OCI-LY3 (cell line): ENCODE measurements around the gene ZNHIT6.

Source experiments
- H2AFZ ChIP-seq: fragments of 200-600, 300-600 bp; shearing (Covaris generic); 2 replicates; pipeline ENCODE4 v1.6.0; 2014; ENCODE audit warnings: antibody characterized with exemption, low read depth, low read length
- H3K27ac ChIP-seq: fragments of 200-600, 300-600 bp; sonication (generic); 2 replicates; pipeline ENCODE4 v1.5.1; 2014; ENCODE audit warnings: mild to moderate bottlenecking, low read length, moderate library complexity, mixed read lengths
- H3K27me3 ChIP-seq: fragments of 200-600, 300-600 bp; sonication (generic); 2 replicates; pipeline ENCODE4 v1.6.1; 2014; ENCODE audit warnings: low read depth, low read length, mixed read lengths
- H3K36me3 ChIP-seq: fragments of 200-600, 300-600 bp; sonication (generic); replicated peaks from 2 replicates; pipeline ENCODE3; 2014; ENCODE audit warnings: low read depth, low read length, mixed read lengths
- H3K4me1 ChIP-seq: fragments of 300-600, 200-600 bp; sonication (generic); 2 replicates; pipeline ENCODE4 v1.6.1; 2014; ENCODE audit warnings: low read length, mixed read lengths
- H3K4me2 ChIP-seq: fragments of 200-600, 300-600 bp; sonication (generic); 2 replicates; pipeline ENCODE4 v1.6.1; 2014; ENCODE audit warnings: low read length, mixed read lengths
- H3K4me3 ChIP-seq: fragments of 300-600, 200-600 bp; sonication (generic); 2 replicates; pipeline ENCODE4 v1.5.1; 2014; ENCODE audit warnings: antibody characterized with exemption, mild to moderate bottlenecking, low read length, moderate library complexity
- H3K79me2 ChIP-seq: fragments of 300-600, 200-600 bp; shearing (Covaris generic); 2 replicates; pipeline ENCODE4 v1.6.1; 2014; ENCODE audit warnings: mild to moderate bottlenecking, low read length, mixed read lengths
- H3K9ac ChIP-seq: fragments of 300-600, 200-600 bp; shearing (Covaris generic); 2 replicates; pipeline ENCODE4 v1.6.0; 2014; ENCODE audit warnings: mild to moderate bottlenecking, low read length, moderate library complexity
- H3K9me3 ChIP-seq: fragments of 200-600, 300-600 bp; shearing (Covaris generic); 2 replicates; pipeline ENCODE4 v1.6.1; 2014; ENCODE audit warnings: low read length, mixed read lengths; ENCODE audit not compliant: insufficient read depth
- H4K20me1 ChIP-seq: fragments of 200-600, 300-600 bp; sonication (generic); 2 replicates; pipeline ENCODE4 v1.6.1; 2016; ENCODE audit warnings: low read length, mixed read lengths; ENCODE audit not compliant: insufficient read depth
- CTCF ChIP-seq: fragments of 200-600, 300-600 bp; sonication (generic); IDR thresholded peaks from 2 replicates; pipeline ENCODE4 v1.5.1; 2014; ENCODE audit warnings: antibody characterized with exemption, low read length, low read depth
- EZH2phosphoT487 ChIP-seq: fragments of 200-600 bp; shearing (Covaris generic); IDR thresholded peaks from 2 replicates; pipeline ENCODE4 v1.6.1; 2018; ENCODE audit warnings: antibody characterized with exemption, mixed run types, low read depth

The ZNHIT6 gene

GRCh38 chr1:85681087-85681486 lies 27.1 kb downstream of the ZNHIT6 start:
- Histone ChIP-seq H3K27ac (no peak overlapping the region), H3K4me2 (no peak overlapping the region), H3K4me3 (no peak overlapping the region), H3K36me3 (peaks cover 5% of the 10 kb centered on the region), H3K79me2 (0 out of 2 replicates have a peak, but pooled peaks cover 7% of the 10 kb centered on the region), H3K9ac (no peak overlapping the region), H4K20me1 (no peaks in the 10 kb centered on the region), H3K4me1 (no peaks in the 10 kb centered on the region), H2AFZ (no peak overlapping the region), H3K9me3 (no peaks in the 10 kb centered on the region), H3K27me3 (no peaks in the 10 kb centered on the region)
- no peak for TF ChIP-seq CTCF
- no peak for TF ChIP-seq EZH2phosphoT487

DNA sequence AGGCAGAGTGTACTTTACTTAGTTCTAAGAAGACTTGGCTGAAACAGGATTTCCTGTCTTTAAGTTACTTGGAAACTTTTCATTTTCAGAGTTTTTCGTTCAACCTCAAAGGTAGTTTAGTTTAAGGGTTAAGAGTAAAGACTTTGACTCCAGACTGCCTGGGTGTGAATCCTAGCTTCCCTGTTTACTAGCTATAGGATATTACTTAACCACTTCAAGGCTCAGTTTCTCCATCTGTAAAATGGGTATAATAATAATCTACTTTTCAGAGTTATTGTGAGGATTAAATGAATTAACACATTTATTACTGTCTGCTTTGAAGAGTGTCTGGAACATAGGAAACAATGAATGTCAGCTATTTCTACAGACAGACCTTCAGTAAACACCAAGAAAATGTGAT lies 30.0 kb downstream of the ZNHIT6 start:
- Histone ChIP-seq H3K9ac (no peak overlapping the region), H3K4me3 (no peak overlapping the region), H3K79me2 (no peaks in the 10 kb centered on the region), H3K36me3 (peaks cover 5% of the 10 kb centered on the region), H3K9me3 (no peaks in the 10 kb centered on the region), H2AFZ (no peak overlapping the region), H3K27ac (no peak overlapping the region), H3K4me2 (no peak overlapping the region), H3K27me3 (no peaks in the 10 kb centered on the region), H4K20me1 (no peaks in the 10 kb centered on the region), H3K4me1 (no peaks in the 10 kb centered on the region)
- TF ChIP-seq CTCF, result no peak
- no peak for TF ChIP-seq EZH2phosphoT487

DNA sequence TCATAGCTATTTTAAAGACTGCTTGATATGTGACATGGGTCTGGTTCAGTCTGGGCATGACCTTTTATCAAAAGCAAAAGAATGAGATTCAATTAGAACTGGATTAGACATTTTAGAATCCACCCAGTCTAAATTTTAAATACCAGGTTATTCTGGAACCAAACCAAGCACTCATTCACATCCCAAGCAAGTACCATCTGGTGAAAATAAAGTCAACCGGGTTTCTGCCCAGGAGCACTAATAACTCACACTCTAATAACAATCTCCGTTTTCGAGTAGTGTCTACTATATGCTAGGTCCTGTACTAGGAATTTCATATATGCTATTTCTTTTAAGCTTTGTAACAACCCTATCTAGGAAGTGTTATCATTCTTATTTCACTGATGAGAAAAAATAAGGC lies 30.6 kb downstream of the ZNHIT6 start:
- H3K36me3 ChIP-seq, result peaks cover 5% of the 10 kb centered on the region
- H3K9me3 ChIP-seq, result no peaks in the 10 kb centered on the region
- no peak overlapping the region for H3K9ac ChIP-seq
- H3K4me2 ChIP-seq, result no peak overlapping the region
- TF ChIP-seq EZH2phosphoT487 (no peak), CTCF (no peak)
- H3K4me1 ChIP-seq, result no peaks in the 10 kb centered on the region
- H3K4me3 ChIP-seq, result no peak overlapping the region
- H3K27me3 ChIP-seq, result no peaks in the 10 kb centered on the region
- H4K20me1 ChIP-seq, result no peaks in the 10 kb centered on the region
- no peak overlapping the region for H3K27ac ChIP-seq
- H3K79me2 ChIP-seq, result no peaks in the 10 kb centered on the region
- H2AFZ ChIP-seq, result no peak overlapping the region

DNA sequence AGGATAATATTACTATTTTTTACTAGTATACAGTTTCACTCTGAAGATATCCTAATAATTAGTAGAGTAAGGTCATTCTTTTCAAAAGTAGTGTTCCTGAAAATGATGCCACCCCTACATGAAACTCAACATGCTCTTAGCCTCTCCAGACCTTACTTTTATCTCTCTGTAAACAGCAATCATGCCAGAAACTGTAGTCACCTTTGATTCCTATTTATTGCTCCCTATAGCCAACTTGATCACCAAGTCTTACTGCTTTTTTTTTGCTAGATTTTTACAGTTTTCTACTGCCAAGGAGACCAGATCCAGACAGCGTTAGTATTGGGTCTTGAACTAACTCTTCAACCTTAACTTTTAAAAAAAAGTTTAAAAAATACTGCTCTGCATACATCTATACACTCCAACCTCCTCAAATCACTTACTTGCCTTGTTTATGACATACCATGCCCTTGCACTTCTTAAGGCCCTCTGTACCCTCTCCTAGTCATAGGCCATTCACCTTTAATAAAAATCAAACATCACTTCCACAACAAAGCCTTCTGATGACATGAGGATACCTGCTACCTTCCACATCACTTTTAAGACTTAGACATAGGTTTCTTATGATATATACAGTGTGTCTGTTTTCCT lies 36.1 kb downstream of the ZNHIT6 start:
- Histone ChIP-seq H2AFZ (no peak overlapping the region), H4K20me1 (no peaks in the 10 kb centered on the region), H3K9ac (no peak overlapping the region), H3K9me3 (no peaks in the 10 kb centered on the region), H3K36me3 (peaks cover 2% of the 10 kb centered on the region), H3K4me3 (no peak overlapping the region), H3K27ac (no peak overlapping the region), H3K4me1 (no peaks in the 10 kb centered on the region), H3K79me2 (no peaks in the 10 kb centered on the region), H3K27me3 (no peaks in the 10 kb centered on the region), H3K4me2 (no peak overlapping the region)
- TF ChIP-seq EZH2phosphoT487 (no peak), CTCF (no peak)
